H9 (cell line): ENCODE measurements around the gene KDF1. TPM values are rescaled to one million over a fixed set of nuclear protein-coding genes. Genes with fewer than 3 reads are reported as not detected.
A peak's percentile ranks its signal among the peaks of the same experiment; 100 is the strongest.

Source experiments
- DNase-seq: peaks from one replicate; pipeline ENCODE4 v3.0.0-alpha.2; 2017
- H2AFZ ChIP-seq: one replicate; pipeline ENCODE4 v1.6.1; 2013; ENCODE audit warnings: mild to moderate bottlenecking, low read length, control low read depth, moderate library complexity
- H2AK5ac ChIP-seq: 2 replicates; pipeline ENCODE4 v1.6.1; 2013; ENCODE audit warnings: low read length, control low read depth, mixed read lengths; ENCODE audit not compliant: insufficient read length
- H2BK120ac ChIP-seq: one replicate; pipeline ENCODE4 v1.6.1; 2013; ENCODE audit warnings: low read depth, mild to moderate bottlenecking, low read length, control low read depth, inconsistent platforms; ENCODE audit not compliant: poor library complexity, severe bottlenecking
- H2BK12ac ChIP-seq: 2 replicates; pipeline ENCODE4 v1.6.1; 2013; ENCODE audit warnings: low read length, control low read depth, mixed read lengths, low read depth; ENCODE audit not compliant: insufficient read length
- H2BK15ac ChIP-seq: 2 replicates; pipeline ENCODE4 v1.6.1; 2013; ENCODE audit warnings: low read depth, low read length, control low read depth
- H2BK20ac ChIP-seq: one replicate; pipeline ENCODE4 v1.6.1; 2013; ENCODE audit warnings: low read depth, mild to moderate bottlenecking, low read length, control low read depth, inconsistent platforms; ENCODE audit not compliant: poor library complexity, severe bottlenecking
- H2BK5ac ChIP-seq: 2 replicates; pipeline ENCODE4 v1.6.1; 2013; ENCODE audit warnings: low read length, control low read depth, mixed read lengths; ENCODE audit not compliant: insufficient read length
- H3K14ac ChIP-seq: 2 replicates; pipeline ENCODE4 v1.6.1; 2013; ENCODE audit warnings: low read length, control low read depth; ENCODE audit not compliant: insufficient read depth
- H3K18ac ChIP-seq: 2 replicates; pipeline ENCODE4 v1.6.1; 2013; ENCODE audit warnings: low read depth, mild to moderate bottlenecking, mixed read lengths, low read length, control low read depth; ENCODE audit not compliant: insufficient read length
- H3K23ac ChIP-seq: 2 replicates; pipeline ENCODE4 v1.6.1; 2013; ENCODE audit warnings: low read length, control low read depth, mixed read lengths, low read depth; ENCODE audit not compliant: insufficient read length
- H3K23me2 ChIP-seq: 2 replicates; pipeline ENCODE4 v1.6.1; 2013; ENCODE audit warnings: low read depth, mild to moderate bottlenecking, mixed read lengths, low read length, control low read depth; ENCODE audit not compliant: insufficient read length, poor library complexity, severe bottlenecking
- H3K27ac ChIP-seq: 2 replicates; pipeline ENCODE4 v1.5.1; 2013; ENCODE audit warnings: low read length, control low read depth, mixed read lengths, low read depth; ENCODE audit not compliant: insufficient read length
- H3K27me3 ChIP-seq: 2 replicates; pipeline ENCODE4 v1.6.1; 2013; ENCODE audit warnings: low read length, control low read depth, inconsistent platforms; ENCODE audit not compliant: insufficient read depth
- H3K4ac ChIP-seq: 2 replicates; pipeline ENCODE4 v1.6.1; 2013; ENCODE audit warnings: low read depth, mild to moderate bottlenecking, control low read depth, inconsistent platforms, low read length, moderate library complexity
- H3K4me1 ChIP-seq: 2 replicates; pipeline ENCODE4 v1.6.1; 2013; ENCODE audit warnings: low read length, control low read depth, inconsistent platforms; ENCODE audit not compliant: insufficient read depth
- H3K4me2 ChIP-seq: 2 replicates; pipeline ENCODE4 v1.6.1; 2013; ENCODE audit warnings: low read length, control low read depth, mixed read lengths; ENCODE audit not compliant: insufficient read length, insufficient read depth
- H3K56ac ChIP-seq: 2 replicates; pipeline ENCODE4 v1.6.1; 2013; ENCODE audit warnings: low read depth, mild to moderate bottlenecking, mixed read lengths, low read length, control low read depth; ENCODE audit not compliant: insufficient read length
- H3K79me1 ChIP-seq: 2 replicates; pipeline ENCODE4 v1.6.1; 2013; ENCODE audit warnings: low read depth, mild to moderate bottlenecking, moderate library complexity, low read length, control low read depth, inconsistent platforms; ENCODE audit not compliant: insufficient read depth, poor library complexity, severe bottlenecking
- H3K79me2 ChIP-seq: 2 replicates; pipeline ENCODE4 v1.6.1; 2013; ENCODE audit warnings: low read length, control low read depth, inconsistent platforms; ENCODE audit not compliant: insufficient read depth
- H3K9ac ChIP-seq: 2 replicates; pipeline ENCODE4 v1.6.1; 2013; ENCODE audit warnings: low read length, control low read depth, mixed read lengths; ENCODE audit not compliant: insufficient read length; ENCODE audit errors: extremely low read depth
- H3K9me3 ChIP-seq: one replicate; pipeline ENCODE4 v1.6.1; 2013; ENCODE audit warnings: low read depth, low read length, inconsistent platforms; ENCODE audit not compliant: control insufficient read depth
- H3T11ph ChIP-seq: one replicate; pipeline ENCODE4 v1.6.1; 2013; ENCODE audit warnings: mild to moderate bottlenecking, low read length, control low read depth, inconsistent platforms
- H4K20me1 ChIP-seq: one replicate; pipeline ENCODE4 v1.6.1; 2013; ENCODE audit not compliant: control insufficient read depth, insufficient read length, insufficient read depth
- H4K5ac ChIP-seq: 2 replicates; pipeline ENCODE4 v1.6.1; 2013; ENCODE audit warnings: low read depth, mild to moderate bottlenecking, mixed read lengths, low read length, control low read depth; ENCODE audit not compliant: insufficient read length
- H4K8ac ChIP-seq: replicated peaks from 2 replicates; pipeline ENCODE4 v1.6.1; 2013; ENCODE audit warnings: low read length, control low read depth, mixed read lengths, low read depth; ENCODE audit not compliant: insufficient read length
- H4K91ac ChIP-seq: 2 replicates; pipeline ENCODE4 v1.6.1; 2013; ENCODE audit warnings: low read depth, mild to moderate bottlenecking, moderate library complexity, mixed read lengths, low read length, control low read depth; ENCODE audit not compliant: insufficient read length
- H3K27ac Mint-ChIP-seq, 3 experiments: 2 replicates in 2 of 3; 3 replicates in 1 of 3; pipeline ENCODE4 v1.8.0; 2020 to 2021; ENCODE audit warnings: mixed read lengths in 3 of 3, mild to moderate bottlenecking in 1 of 3, moderate library complexity in 1 of 3
- H3K27me3 Mint-ChIP-seq: 2 replicates; pipeline ENCODE4 v1.8.0; 2021; ENCODE audit warnings: low read depth, mild to moderate bottlenecking, moderate library complexity, mixed read lengths
- H3K36me3 Mint-ChIP-seq, 3 experiments: 2 replicates in 2 of 3; 3 replicates in 1 of 3; pipeline ENCODE4 v1.8.0; 2020 to 2021; ENCODE audit warnings: low read depth in 3 of 3, mixed read lengths in 3 of 3; ENCODE audit not compliant: insufficient read depth in 1 of 3
- H3K4me1 Mint-ChIP-seq, 2 experiments: 2 replicates each; pipeline ENCODE4 v1.8.0; 2020; ENCODE audit warnings: mixed read lengths in 2 of 2
- H3K4me3 Mint-ChIP-seq, 2 experiments: 2 replicates in 1 of 2; 3 replicates in 1 of 2; pipeline ENCODE4 v1.8.0; 2020 to 2021; ENCODE audit warnings: mild to moderate bottlenecking in 2 of 2, mixed read lengths in 2 of 2, moderate library complexity in 1 of 2
- H3K9me3 Mint-ChIP-seq, 2 experiments: 2 replicates in 1 of 2; 3 replicates in 1 of 2; pipeline ENCODE4 v1.8.0; 2020; ENCODE audit warnings: mild to moderate bottlenecking in 2 of 2, mixed read lengths in 2 of 2, moderate library complexity in 1 of 2
- WGBS: extraction: QIAGEN DNeasy Blood & Tissue Kit; methylation state at CpG from one replicate; pipeline ENCODE4 v1.1.7; 2013; ENCODE audit warnings: missing lambda C conversion rate, low lambda C conversion rate, mixed read lengths; ENCODE audit not compliant: insufficient read length; ENCODE audit errors: extremely low coverage; 5-methylcytosine and 5-hydroxymethylcytosine counted together
- total RNA-seq: library from RNA; stranded (reverse); gene quantifications from 2 replicates; pipeline ENCODE4 v1.2.1, GENCODE V29; 2021
- TF ChIP-seq, protein P1 (sequence below): fragments of 200-600 bp; sonication (generic); conservative IDR thresholded peaks from 3 replicates; pipeline ENCODE4 v1.8.0; 2021; ENCODE audit warnings: antibody characterized with exemption, mild to moderate bottlenecking

The KDF1 gene
- total RNA-seq, 1 experiment from 2014 or later: 17.6 TPM

DNA sequence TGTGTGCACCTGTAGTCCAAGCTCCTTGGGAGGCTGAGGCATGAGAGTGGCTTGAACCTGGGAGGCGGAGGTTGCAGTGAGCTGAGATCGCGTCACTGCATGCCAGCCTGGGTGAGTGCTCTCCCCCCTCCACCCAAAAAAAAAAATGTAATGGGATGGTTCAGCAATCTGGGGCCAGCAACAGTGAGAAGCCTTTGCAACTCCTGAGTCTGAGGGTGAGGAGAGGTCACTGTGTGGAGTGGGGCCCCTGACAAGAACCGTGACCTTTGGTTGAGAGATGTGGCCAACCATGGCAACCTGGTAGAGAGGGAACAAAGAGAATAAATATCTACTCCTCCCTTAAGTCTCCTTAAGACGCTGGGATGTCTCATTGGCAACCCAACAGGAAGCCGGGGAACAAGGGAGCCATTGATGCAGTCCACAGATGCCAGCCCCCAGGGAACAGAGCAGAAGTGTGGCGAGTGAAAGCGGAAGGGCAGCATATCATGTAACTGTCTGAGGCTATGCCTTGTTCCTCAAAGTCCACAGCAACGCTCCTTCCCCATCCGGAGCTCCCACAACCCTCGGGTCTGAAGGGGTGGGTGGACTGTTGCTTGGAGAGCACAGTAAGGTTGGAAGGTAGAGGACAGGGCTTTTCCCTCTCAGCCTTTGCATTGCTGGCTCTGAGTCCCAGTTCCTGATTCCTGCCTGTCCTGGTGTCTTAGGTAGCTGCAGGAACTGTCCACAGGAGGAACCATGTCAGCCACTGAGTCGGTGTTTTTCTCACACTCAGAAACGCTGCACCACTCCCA lies 41.5 kb upstream of the KDF1 start:
- peak; percentile 53 for DNase-seq
- Histone ChIP-seq H3K14ac (no peak overlapping the region; the same call in 1 of the 2 replicates), H3K4ac (no peak overlapping the region), H3K4me2 (no peak overlapping the region), H3K9me3 (no peaks in the 10 kb centered on the region), H3K27ac (no peak overlapping the region), H2AK5ac (no peak overlapping the region), H3T11ph (no peak overlapping the region), H3K4me1 (peaks cover 30% of the 10 kb centered on the region), H4K91ac (no peak overlapping the region), H4K5ac (no peak overlapping the region), H2BK12ac (no peak overlapping the region), H3K27me3 (no peaks in the 10 kb centered on the region), H2AFZ (no peak overlapping the region), H3K23ac (no peak overlapping the region), H4K20me1 (no peaks in the 10 kb centered on the region), H4K8ac (no peak overlapping the region), H3K18ac (no peak overlapping the region), H3K23me2 (peaks cover 6% of the 10 kb centered on the region), H3K9ac (no peak overlapping the region), H2BK20ac (no peak overlapping the region), H2BK5ac (no peak overlapping the region), H2BK15ac (no peak overlapping the region), H3K79me2 (peaks cover 2% of the 10 kb centered on the region; the same call in 1 of the 2 replicates), H2BK120ac (no peak overlapping the region), H3K56ac (no peak overlapping the region), H3K79me1 (no peaks in the 10 kb centered on the region)
- Mint-ChIP-seq H3K27me3 (no peaks in the 10 kb centered on the region; the same call in 1 of the 2 replicates), H3K9me3 (no peaks in the 10 kb centered on the region), H3K36me3 (peaks cover 27 to 66% (median 55%) of the 10 kb centered on the region in 3 experiments; a peak in 6 of 7 replicates), H3K4me3 (no peak overlapping the region), H3K27ac (peak overlapping the region; percentile 87 to 99 (median 93); a peak in 6 of 7 replicates), H3K4me1 (peaks cover 79 to 84% of the 10 kb centered on the region in 2 experiments)
- TF ChIP-seq, protein P1, sequence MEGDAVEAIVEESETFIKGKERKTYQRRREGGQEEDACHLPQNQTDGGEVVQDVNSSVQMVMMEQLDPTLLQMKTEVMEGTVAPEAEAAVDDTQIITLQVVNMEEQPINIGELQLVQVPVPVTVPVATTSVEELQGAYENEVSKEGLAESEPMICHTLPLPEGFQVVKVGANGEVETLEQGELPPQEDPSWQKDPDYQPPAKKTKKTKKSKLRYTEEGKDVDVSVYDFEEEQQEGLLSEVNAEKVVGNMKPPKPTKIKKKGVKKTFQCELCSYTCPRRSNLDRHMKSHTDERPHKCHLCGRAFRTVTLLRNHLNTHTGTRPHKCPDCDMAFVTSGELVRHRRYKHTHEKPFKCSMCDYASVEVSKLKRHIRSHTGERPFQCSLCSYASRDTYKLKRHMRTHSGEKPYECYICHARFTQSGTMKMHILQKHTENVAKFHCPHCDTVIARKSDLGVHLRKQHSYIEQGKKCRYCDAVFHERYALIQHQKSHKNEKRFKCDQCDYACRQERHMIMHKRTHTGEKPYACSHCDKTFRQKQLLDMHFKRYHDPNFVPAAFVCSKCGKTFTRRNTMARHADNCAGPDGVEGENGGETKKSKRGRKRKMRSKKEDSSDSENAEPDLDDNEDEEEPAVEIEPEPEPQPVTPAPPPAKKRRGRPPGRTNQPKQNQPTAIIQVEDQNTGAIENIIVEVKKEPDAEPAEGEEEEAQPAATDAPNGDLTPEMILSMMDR: no peak
- WGBS: no CpG with 5 or more reads among the region's 13 CpGs
